Lower leg skin (tissue), 4 donors: ENCODE measurements around the gene SLC25A30. TPM values are rescaled to one million over a fixed set of nuclear protein-coding genes. Genes with fewer than 3 reads are reported as not detected.
A peak's percentile ranks its signal among the peaks of the same experiment; 100 is the strongest.
"Not testable (repeated sequence)": the region's sequence is repeated elsewhere in the genome, so short reads cannot be mapped to it uniquely, and the experiment has no call there.

Source experiments
- DNase-seq, 2 donors: peaks; one replicate each; pipeline ENCODE4 v3.0.0-alpha.2; 2019; ENCODE audit warnings: low spot score in 2 of 2
- H3K4me3 ChIP-seq: fragments of 200-600 bp; sonication (generic); 2 replicates; pipeline ENCODE4 v1.5.1; 2017; ENCODE audit warnings: mild to moderate bottlenecking, low read depth; ENCODE audit not compliant: poor library complexity, severe bottlenecking
- POLR2A ChIP-seq, 2 donors: fragments of 450-650 bp; IDR thresholded peaks; one replicate each; pipeline ENCODE4 v1.6.1; 2016 to 2017; ENCODE audit warnings: antibody characterized with exemption in 2 of 2, mild to moderate bottlenecking in 1 of 2, moderate library complexity in 1 of 2
- WGBS, 2 donors: methylation state at CpG; one replicate each; pipeline ENCODE4 v1.1.5; 2018; 5-methylcytosine and 5-hydroxymethylcytosine counted together
- intact Hi-C: fragments of 100-400 bp; cut with DNase I; formaldehyde crosslinking; loops from one replicate; pipeline ENCODE4 v1.15.0; 2023; ENCODE audit warnings: low total_unique reads
- total RNA-seq, 4 donors: library from RNA; depleted of rRNA; stranded (reverse); fragments of >200 nt; gene quantifications; one replicate each; pipeline ENCODE4 v1.1.0, GENCODE V29; 2016
- TF ChIP-seq, protein P1 (sequence below), 3 donors: fragments of 450-650 bp; IDR thresholded peaks; one replicate each; pipeline ENCODE4 v1.5.1; 2016; ENCODE audit warnings: antibody characterized with exemption in 3 of 3, mild to moderate bottlenecking in 3 of 3, moderate library complexity in 2 of 3

Gene SLC25A30
- total RNA-seq, 4 donors from 2014 or later, result 8.0 to 23.3 (median 20.4) TPM

- TF ChIP-seq, protein P1, sequence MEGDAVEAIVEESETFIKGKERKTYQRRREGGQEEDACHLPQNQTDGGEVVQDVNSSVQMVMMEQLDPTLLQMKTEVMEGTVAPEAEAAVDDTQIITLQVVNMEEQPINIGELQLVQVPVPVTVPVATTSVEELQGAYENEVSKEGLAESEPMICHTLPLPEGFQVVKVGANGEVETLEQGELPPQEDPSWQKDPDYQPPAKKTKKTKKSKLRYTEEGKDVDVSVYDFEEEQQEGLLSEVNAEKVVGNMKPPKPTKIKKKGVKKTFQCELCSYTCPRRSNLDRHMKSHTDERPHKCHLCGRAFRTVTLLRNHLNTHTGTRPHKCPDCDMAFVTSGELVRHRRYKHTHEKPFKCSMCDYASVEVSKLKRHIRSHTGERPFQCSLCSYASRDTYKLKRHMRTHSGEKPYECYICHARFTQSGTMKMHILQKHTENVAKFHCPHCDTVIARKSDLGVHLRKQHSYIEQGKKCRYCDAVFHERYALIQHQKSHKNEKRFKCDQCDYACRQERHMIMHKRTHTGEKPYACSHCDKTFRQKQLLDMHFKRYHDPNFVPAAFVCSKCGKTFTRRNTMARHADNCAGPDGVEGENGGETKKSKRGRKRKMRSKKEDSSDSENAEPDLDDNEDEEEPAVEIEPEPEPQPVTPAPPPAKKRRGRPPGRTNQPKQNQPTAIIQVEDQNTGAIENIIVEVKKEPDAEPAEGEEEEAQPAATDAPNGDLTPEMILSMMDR (IDR thresholded peaks at IDR 0.05), result no peak
- no peak for TF ChIP-seq POLR2A (IDR thresholded peaks at IDR 0.05)
- no peak for DNase-seq
- intact Hi-C loops, result no loop called here
- 88 to 96% methylated on average over 5 of the region's 5 CpGs for WGBS, 2 donors
- no peak overlapping the region for H3K4me3 ChIP-seq
These were observed 32.9 kb downstream of the SLC25A30 start for GRCh38 chr13:45385320-45385719.

DNA sequence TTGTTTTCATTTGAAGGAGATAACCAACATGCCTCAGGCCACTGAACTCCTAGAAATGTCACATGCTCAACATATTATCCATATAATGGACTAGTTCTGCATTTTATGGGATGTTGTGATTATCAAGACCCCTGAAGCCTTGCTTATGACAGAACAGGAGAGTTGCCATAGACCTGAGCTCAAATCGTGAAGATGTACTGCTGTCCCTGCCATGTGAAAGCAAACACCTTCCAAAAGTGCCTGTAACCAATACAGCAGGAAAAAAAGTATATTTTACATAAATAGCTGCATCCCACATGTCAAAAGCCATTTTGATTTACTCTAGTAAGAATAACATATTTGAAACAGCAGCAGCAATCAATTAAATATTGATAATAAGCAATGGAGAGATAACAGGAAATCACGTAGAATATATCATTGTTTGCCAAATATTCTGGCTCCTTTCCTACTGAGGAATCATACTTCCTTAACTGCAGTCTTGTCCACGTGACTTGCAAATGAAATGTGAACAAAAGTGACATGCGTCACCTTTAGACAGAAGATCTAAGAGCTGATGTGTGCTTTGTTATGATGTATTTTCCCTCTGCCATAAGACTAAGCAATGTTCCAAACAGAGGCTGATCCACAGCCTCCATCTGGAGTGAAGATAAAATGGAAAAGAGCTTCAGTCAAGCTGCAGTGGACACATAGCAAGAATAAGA, 33.5 kb downstream of the SLC25A30 start:
- no peak for TF ChIP-seq POLR2A (IDR thresholded peaks at IDR 0.05)
- TF ChIP-seq, protein P1 (IDR thresholded peaks at IDR 0.05), result no peak
- intact Hi-C loops, result no loop called here
- H3K4me3 ChIP-seq, result no peak overlapping the region
- no peak for DNase-seq
- WGBS, 2 donors, result 82 to 83% methylated on average over 4 of the region's 4 CpGs

DNA sequence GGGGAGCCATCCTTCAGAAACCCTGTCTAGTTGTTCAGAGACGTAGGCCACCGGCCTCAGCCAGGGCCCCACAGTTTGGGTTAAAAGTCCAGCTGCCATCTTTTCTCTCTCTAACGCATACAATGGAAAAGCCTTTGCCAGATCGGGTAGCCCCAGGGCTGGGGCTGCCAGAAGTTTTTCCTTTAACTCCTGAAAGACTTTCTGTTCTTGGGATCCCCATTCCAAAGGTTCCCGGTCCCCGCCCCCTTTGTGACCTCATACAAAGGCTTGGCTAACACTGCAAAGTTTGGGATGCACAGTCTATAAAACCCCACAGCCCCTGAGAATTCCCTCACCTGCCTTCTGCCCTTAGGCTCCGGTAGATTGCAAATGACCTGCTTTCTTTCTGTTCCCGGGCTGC, 35.4 kb downstream of the SLC25A30 start:
- H3K4me3 ChIP-seq, intact Hi-C loops: not testable (repeated sequence)
- 75 to 78% methylated on average over 3 to 8 of the region's 8 CpGs for WGBS, 2 donors
- DNase-seq, result peak in 1 of 2 donors; percentile 83

DNA sequence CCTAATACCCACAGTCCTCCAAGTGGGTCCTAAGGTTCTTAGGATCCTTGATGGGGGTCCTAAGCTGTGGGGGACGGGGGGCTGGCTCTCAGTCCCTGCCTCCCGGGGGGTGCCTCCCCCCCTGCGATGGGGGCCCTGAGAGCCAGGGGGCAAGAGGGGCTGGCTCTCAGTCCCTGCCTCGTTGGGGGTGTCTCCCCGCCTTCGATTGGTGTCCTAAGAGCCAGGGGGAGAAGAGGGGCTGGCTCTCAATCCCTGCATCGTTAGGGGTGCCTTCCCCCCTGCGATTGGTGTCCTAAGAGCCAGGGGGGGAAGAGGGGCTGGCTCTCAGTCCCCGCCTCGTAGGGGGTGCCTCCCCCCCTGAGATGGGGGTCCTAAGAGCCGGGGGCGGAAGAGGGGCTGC, 37.0 kb downstream of the SLC25A30 start:
- H3K4me3 ChIP-seq, result no peak overlapping the region
- 71% methylated on average over 7 of the region's 12 CpGs; no CpG with 5 or more reads in 1 of the 2 donors for WGBS, 2 donors
- intact Hi-C loops, result no loop called here
- TF ChIP-seq, protein P1 (IDR thresholded peaks at IDR 0.05), result no peak
- TF ChIP-seq POLR2A (IDR thresholded peaks at IDR 0.05), result no peak
- peak in 1 of 2 donors; percentile 80 for DNase-seq

DNA sequence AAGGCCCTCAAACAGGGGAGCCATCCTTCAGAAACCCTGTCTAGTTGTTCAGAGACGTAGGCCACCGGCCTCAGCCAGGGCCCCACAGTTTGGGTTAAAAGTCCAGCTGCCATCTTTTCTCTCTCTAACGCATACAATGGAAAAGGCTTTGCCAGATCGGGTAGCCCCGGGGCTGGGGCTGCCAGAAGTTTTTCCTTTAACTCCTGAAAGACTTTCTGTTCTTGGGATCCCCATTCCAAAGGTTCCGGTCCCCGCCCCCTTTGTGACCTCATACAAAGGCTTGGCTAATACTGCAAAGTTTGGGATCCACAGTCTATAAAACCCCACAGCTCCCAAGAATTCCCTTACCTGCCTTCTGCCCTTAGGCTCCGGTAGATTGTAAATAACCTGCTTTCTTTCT, 37.5 kb downstream of the SLC25A30 start:
- H3K4me3 ChIP-seq, intact Hi-C loops: not testable (repeated sequence)
- 43 to 70% methylated on average over 5 to 6 of the region's 8 CpGs for WGBS, 2 donors
- DNase-seq, result peak in 1 of 2 donors; percentile 86

GRCh38 chr13:45379516-45379915, 38.7 kb downstream of the SLC25A30 start:
- H3K4me3 ChIP-seq, intact Hi-C loops: not testable (repeated sequence)
- 77 to 83% methylated on average over 8 to 10 of the region's 10 CpGs for WGBS, 2 donors
- DNase-seq, result peak in 1 of 2 donors; percentile 80

DNA sequence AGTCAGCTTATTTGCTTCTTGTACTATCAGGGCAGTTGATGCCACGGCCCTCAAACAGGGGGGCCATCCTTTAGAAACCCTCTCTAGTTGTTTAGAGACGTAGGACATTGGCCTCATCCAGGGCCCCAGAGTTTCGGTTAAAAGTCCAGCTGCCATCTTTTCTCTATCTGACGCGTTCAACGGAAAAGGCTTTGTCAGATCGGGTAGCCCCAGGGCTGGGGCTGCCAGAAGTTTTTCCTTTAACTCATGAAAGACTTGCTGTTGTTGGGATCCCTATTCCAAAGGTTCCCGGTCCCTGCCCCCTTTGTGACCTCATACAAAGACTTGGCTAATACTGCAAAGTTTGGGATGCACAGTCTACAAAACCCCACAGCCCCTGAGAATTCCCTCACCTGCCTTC, 39.4 kb downstream of the SLC25A30 start:
- H3K4me3 ChIP-seq, intact Hi-C loops: not testable (repeated sequence)
- 83 to 87% methylated on average over 8 of the region's 8 CpGs for WGBS, 2 donors
- peak in 1 of 2 donors; percentile 54 for DNase-seq

GRCh38 chr13:45377314-45377713, 40.9 kb downstream of the SLC25A30 start:
- H3K4me3 ChIP-seq, intact Hi-C loops, DNase-seq: not testable (repeated sequence)
- 70 to 100% methylated on average over 2 to 3 of the region's 12 CpGs for WGBS, 2 donors

DNA sequence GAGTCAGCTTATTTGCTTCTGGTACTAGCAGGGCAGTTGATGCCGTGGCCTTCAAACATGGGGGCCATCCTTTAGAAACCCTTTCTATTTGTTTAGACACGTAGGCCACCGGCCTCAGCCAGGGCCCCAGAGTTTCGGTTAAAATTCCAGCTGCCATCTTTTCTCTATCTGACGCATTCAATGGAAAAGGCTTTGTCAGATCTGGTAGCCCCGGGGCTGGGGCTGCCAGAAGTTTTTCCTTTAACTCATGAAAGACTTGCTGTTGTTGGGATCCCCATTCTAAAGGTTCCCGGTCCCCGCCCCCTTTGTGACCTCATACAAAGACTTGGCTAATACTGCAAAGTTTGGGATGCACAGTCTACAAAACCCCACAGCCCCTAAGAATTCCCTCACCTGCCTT, 41.5 kb downstream of the SLC25A30 start:
- DNase-seq, H3K4me3 ChIP-seq, intact Hi-C loops: not testable (repeated sequence)
- WGBS, 2 donors, result 77 to 84% methylated on average over 8 of the region's 8 CpGs
